Esophagus muscularis mucosa (tissue), 4 donors: ENCODE data around the gene RNGTT. TPM values are rescaled to one million over a fixed set of nuclear protein-coding genes. Genes with fewer than 3 reads are reported as not detected.
"Not testable (repeated sequence)": the region's sequence is repeated elsewhere in the genome, so short reads cannot be mapped to it uniquely, and the experiment has no call there.

Experiments used
- DNase-seq: peaks from one replicate; pipeline ENCODE4 v3.0.0-alpha.2; 2017; ENCODE audit errors: extremely low spot score
- H3K27ac ChIP-seq, 4 donors: fragments of 200-600 bp; sonication (generic); replicated peaks in 1 of 4; 1 replicate in 3 of 4; 2 replicates in 1 of 4; pipeline ENCODE4 v1.5.1; 2016 to 2019; ENCODE audit warnings: mild to moderate bottlenecking in 1 of 4
- H3K27me3 ChIP-seq, 4 donors: fragments of 200-600 bp; sonication (generic); one replicate each; pipeline versions ENCODE4 v1.5.1 to v1.6.0; 2016 to 2019
- H3K36me3 ChIP-seq, 4 donors: fragments of 200-600 bp; sonication (generic); one replicate each; pipeline ENCODE4 v1.5.1; 2016 to 2019
- H3K4me1 ChIP-seq, 4 donors: fragments of 200-600 bp; sonication (generic); one replicate each; pipeline ENCODE4 v1.5.1; 2016 to 2019
- H3K4me3 ChIP-seq, 4 donors: fragments of 200-600 bp; sonication (generic); 1 replicate in 2 of 4; 2 replicates in 2 of 4; pipeline ENCODE4 v1.5.1; 2016 to 2019; ENCODE audit warnings: mild to moderate bottlenecking in 4 of 4, moderate library complexity in 1 of 4
- H3K9me3 ChIP-seq, 4 donors: fragments of 200-600 bp; sonication (generic); 1 replicate in 3 of 4; 2 replicates in 1 of 4; pipeline ENCODE4 v1.5.1; 2016 to 2019
- EP300 ChIP-seq: sonication (generic); formaldehyde crosslinking; IDR thresholded peaks from one replicate; pipeline ENCODE4 v1.6.1; 2017; ENCODE audit warnings: antibody characterized with exemption
- POLR2A ChIP-seq: fragments of 450-650 bp; IDR thresholded peaks from one replicate; pipeline ENCODE4 v1.6.1; 2017; ENCODE audit warnings: antibody characterized with exemption, moderate library complexity, mild to moderate bottlenecking, low read depth
- POLR2AphosphoS5 ChIP-seq, 2 donors: sonication (generic); formaldehyde crosslinking; IDR thresholded peaks; one replicate each; pipeline ENCODE4 v1.6.1; 2017; ENCODE audit warnings: antibody characterized with exemption in 2 of 2
- WGBS: methylation state at CpG from one replicate; pipeline ENCODE4 v1.1.5; 2018; 5-methylcytosine and 5-hydroxymethylcytosine counted together
- intact Hi-C: fragments of 100-400 bp; cut with DNase I; formaldehyde crosslinking; loops from one replicate; pipeline ENCODE4 v1.15.1; 2023
- total RNA-seq, 4 donors: library from RNA; depleted of rRNA; stranded (reverse); fragments of >200 nt; gene quantifications; one replicate each; pipeline versions ENCODE4 v1.1.0 to v1.2.1, GENCODE V29; 2016
- TF ChIP-seq, protein P1 (sequence below), 3 experiments: fragments of 200-600 bp in 2 of 3; fragments of 450-650 bp in 1 of 3; sonication (generic) in 2 of 3; IDR thresholded peaks; one replicate each; pipeline ENCODE4 v1.5.1; 2017 to 2019; ENCODE audit warnings: antibody characterized with exemption in 3 of 3, mild to moderate bottlenecking in 2 of 3, moderate library complexity in 1 of 3

Gene RNGTT
- total RNA-seq, 4 donors from 2014 or later, result 10.7 to 13.9 (median 12.0) TPM

DNA sequence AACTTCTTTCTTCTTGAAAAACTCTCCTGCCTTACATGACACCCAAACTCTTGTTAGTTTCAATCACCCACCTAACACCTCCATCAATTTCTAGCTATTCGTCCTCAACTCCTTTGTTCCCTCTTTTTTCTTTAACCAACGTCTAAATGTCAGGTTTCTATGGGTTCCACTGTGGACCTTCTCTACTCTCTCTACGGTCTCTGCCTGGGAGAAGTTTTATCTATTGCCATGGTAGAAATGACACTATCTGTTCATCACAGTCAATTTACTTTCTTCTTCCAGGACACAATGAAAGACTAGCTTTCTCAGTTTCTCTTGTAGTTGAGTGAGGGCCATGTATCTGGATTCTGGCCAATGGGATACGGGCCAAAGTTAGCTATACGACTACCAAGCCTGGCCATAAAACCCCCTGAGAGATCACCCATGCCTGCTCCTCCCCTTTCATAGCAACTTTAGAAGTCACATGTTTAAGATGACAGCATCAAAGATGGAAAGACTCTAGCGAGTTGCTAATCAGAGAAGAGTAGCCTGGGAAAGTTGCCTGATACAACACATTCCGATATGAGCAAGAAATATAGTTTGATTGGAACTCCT, 17.9 kb downstream of the RNGTT start:
- no peak for DNase-seq
- no peaks in the 10 kb centered on the region for H3K4me1 ChIP-seq
- no peaks in the 10 kb centered on the region for H3K27me3 ChIP-seq
- peaks cover 0 to 1% (median under 1%) of the 10 kb centered on the region in 4 donors for H3K36me3 ChIP-seq
- WGBS, result 89% methylated on average over 7 of the region's 7 CpGs
- intact Hi-C loops, result no loop called here
- no peaks in the 10 kb centered on the region for H3K9me3 ChIP-seq
- H3K4me3 ChIP-seq, result no peak overlapping the region
- H3K27ac ChIP-seq, result no peak overlapping the region
- TF ChIP-seq POLR2A, result no peak
- TF ChIP-seq POLR2AphosphoS5 (IDR thresholded peaks at IDR 0.05), result no peak
- TF ChIP-seq EP300, result no peak
- TF ChIP-seq, protein P1, sequence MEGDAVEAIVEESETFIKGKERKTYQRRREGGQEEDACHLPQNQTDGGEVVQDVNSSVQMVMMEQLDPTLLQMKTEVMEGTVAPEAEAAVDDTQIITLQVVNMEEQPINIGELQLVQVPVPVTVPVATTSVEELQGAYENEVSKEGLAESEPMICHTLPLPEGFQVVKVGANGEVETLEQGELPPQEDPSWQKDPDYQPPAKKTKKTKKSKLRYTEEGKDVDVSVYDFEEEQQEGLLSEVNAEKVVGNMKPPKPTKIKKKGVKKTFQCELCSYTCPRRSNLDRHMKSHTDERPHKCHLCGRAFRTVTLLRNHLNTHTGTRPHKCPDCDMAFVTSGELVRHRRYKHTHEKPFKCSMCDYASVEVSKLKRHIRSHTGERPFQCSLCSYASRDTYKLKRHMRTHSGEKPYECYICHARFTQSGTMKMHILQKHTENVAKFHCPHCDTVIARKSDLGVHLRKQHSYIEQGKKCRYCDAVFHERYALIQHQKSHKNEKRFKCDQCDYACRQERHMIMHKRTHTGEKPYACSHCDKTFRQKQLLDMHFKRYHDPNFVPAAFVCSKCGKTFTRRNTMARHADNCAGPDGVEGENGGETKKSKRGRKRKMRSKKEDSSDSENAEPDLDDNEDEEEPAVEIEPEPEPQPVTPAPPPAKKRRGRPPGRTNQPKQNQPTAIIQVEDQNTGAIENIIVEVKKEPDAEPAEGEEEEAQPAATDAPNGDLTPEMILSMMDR (IDR thresholded peaks at IDR 0.05), result no peak

DNA sequence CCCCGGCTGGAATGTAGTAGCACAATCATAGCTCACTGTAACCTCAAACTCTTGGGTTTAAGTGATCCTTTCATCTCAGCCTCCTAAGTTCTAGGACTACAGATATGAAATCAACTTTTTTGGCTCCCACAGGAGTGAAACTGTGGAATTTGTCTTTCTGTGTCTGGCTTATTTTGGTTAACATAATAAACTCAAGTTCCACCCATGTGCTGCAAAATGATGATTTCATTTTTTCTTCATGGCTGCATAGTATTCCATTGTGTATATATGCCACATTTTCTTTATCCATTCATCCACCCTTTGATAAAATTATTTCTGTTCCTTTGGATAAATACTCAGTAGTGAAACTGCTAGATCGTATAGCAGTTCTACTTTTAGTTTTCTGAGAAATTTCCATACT, 29.9 kb downstream of the RNGTT start:
- intact Hi-C loops, result no loop called here
- H3K9me3 ChIP-seq, result peaks cover 0 to 5% (median 0%) of the 10 kb centered on the region in 4 donors
- H3K4me3 ChIP-seq, result no peak overlapping the region
- H3K27me3 ChIP-seq, result no peaks in the 10 kb centered on the region
- no peaks in the 10 kb centered on the region for H3K4me1 ChIP-seq
- peaks cover 0 to 29% (median 9%) of the 10 kb centered on the region in 4 donors for H3K36me3 ChIP-seq
- WGBS, result 98% methylated on average over 2 of the region's 2 CpGs
- TF ChIP-seq EP300 (no peak), POLR2A (no peak), POLR2AphosphoS5 (IDR thresholded peaks at IDR 0.05) (no peak)
- TF ChIP-seq, protein P1 (IDR thresholded peaks at IDR 0.05), result no peak
- no peak for DNase-seq
- no peak overlapping the region for H3K27ac ChIP-seq

DNA sequence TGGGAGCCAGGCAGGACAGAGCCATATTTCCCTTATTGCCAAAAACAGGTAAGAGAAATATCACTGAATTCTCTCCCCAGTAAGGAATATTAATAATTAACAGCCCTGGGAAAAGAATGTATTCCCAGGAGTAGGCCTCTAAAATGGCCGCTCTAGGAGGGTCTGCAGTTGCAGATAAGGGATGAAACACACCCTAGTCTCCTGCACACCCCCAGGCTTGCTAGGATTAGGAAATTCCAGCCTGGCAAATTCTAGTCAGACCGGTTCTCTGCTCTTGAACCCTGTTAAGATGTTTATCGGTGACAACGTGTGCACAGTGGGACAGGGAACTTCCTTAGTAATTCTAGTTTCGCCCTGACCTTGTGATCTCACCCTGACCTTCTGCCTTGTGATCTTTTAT, 31.4 kb downstream of the RNGTT start:
- intact Hi-C loops, DNase-seq, H3K27me3 ChIP-seq, H3K4me3 ChIP-seq, H3K27ac ChIP-seq, H3K9me3 ChIP-seq, H3K4me1 ChIP-seq: not testable (repeated sequence)
- H3K36me3 ChIP-seq, result peaks cover 0 to 36% (median 14%) of the 10 kb centered on the region in 4 donors
- 93% methylated on average over 5 of the region's 5 CpGs for WGBS

DNA sequence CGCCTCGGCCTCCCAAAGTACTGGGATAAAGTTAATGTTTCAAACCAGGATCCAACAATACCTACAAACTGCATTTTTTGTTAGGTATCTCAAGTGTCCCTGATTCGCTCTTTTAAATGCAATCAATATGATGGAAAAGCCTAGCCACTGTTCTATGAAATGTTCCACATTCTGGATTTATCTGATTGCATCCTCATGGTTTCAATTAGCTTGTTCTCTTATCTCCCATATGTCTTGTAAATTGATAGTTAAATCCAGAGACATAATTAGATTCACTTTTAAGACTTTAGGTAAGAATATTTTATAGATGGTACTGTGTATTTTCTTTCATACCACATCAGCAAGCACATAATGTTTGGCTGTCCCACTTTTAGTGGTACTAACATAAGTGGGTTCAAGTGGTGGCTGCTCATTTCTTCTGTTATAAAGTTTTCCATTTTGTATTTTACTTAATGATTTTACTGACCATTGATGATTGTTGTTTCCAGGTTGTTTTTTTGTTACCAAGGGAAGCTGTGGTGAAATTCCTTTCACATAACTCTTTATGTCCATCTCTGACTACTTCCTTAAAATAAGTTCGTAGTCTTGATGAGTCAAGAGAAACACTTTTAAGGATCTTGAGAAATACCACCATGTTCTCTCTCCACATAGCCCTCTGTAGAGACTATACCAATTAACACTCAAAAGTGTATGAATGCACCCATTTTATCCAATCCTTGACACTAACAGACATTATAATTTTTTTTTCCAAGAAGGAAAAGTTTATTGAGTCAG, 40.5 kb downstream of the RNGTT start:
- H3K4me1 ChIP-seq, result no peaks in the 10 kb centered on the region
- no peak overlapping the region for H3K4me3 ChIP-seq
- H3K9me3 ChIP-seq, result no peaks in the 10 kb centered on the region
- H3K27me3 ChIP-seq, result no peaks in the 10 kb centered on the region
- H3K36me3 ChIP-seq, result peaks cover 2 to 31% (median 12%) of the 10 kb centered on the region in 4 donors
- DNase-seq, result no peak
- TF ChIP-seq, protein P1 (IDR thresholded peaks at IDR 0.05), result no peak
- TF ChIP-seq POLR2AphosphoS5 (IDR thresholded peaks at IDR 0.05) (no peak), POLR2A (no peak), EP300 (no peak)
- intact Hi-C loops, result no loop called here
- H3K27ac ChIP-seq, result no peak overlapping the region
- 90% methylated on average over 4 of the region's 4 CpGs for WGBS

DNA sequence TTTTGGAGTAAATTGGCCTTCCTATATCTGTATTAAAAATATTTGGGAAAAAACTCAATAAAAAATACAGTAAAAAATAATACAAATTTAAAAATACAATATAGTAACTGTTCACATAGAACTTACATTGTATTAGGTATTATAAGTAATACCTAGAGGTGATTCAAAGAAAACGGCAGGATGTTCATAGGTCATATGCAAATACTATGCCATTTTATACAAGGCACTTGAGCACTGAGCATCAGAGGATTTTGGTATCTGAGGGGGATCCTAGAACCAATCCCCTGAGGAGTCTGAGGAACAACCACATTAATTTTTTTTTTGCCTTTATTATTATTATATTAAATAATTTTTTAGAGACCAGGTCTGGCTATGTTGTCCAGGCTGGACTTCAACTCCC, 41.7 kb downstream of the RNGTT start:
- H3K36me3 ChIP-seq, result peaks cover 0 to 22% (median 11%) of the 10 kb centered on the region in 4 donors
- H3K27me3 ChIP-seq, result no peaks in the 10 kb centered on the region
- TF ChIP-seq, protein P1 (IDR thresholded peaks at IDR 0.05), result no peak
- no peak for TF ChIP-seq POLR2A
- TF ChIP-seq EP300, result no peak
- no peak for DNase-seq
- H3K4me3 ChIP-seq, result no peak overlapping the region
- 93% methylated on average over 1 of the region's 1 CpG for WGBS
- H3K4me1 ChIP-seq, result no peaks in the 10 kb centered on the region
- H3K27ac ChIP-seq, result no peak overlapping the region
- intact Hi-C loops, result no loop called here
- H3K9me3 ChIP-seq, result no peaks in the 10 kb centered on the region
